ENCODE results near the gene RHOJ.

RHOJ gene

DNA sequence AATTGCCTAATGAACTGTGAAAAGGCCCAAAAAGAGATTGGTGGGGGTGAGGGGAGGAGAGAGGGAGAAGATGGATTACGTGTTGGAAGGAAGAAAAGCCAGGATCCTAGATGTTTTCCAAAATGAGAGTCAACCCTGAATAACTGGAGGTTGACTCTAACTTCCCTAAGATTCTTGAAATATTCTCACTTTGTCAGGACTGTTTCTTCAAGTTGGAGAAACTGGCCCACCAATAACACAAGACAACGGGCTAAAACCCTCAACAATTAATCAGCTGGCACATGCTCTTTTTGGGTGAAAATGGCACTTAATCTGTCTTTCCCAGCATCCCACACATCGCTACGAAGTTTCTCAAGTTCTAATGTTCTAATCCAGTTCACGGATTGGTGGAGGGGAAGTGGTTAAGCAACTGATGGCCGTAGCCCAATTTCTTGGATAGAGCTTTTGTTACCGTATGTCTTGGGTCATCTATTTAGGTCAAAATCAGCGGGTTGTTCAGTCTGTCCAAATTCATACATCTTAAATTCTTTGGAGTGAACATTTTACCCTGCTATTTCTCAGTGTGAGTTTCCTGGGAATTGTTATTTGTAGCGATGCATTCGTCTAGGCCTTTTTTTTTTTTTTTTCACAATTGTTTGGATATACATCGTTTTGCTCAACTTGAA, 65.5 kb downstream of the RHOJ start:
- H3K4me3 ChIP-seq (IDR thresholded peaks at IDR 0.05; ENCODE audit: insufficient read depth, low read depth, low read length), result no peak overlapping the region
- H3K4me2 ChIP-seq, result no peak overlapping the region
- H3K36me3 ChIP-seq (ENCODE audit: insufficient read depth), result no peaks in the 10 kb centered on the region
- no peak overlapping the region for H3K9ac ChIP-seq
- no peaks in the 10 kb centered on the region for H3K79me2 ChIP-seq (ENCODE audit: insufficient read depth, low read depth)
- H3K27me3 ChIP-seq (ENCODE audit: insufficient read depth, low read depth), result no peaks in the 10 kb centered on the region
- TF ChIP-seq, protein P1, sequence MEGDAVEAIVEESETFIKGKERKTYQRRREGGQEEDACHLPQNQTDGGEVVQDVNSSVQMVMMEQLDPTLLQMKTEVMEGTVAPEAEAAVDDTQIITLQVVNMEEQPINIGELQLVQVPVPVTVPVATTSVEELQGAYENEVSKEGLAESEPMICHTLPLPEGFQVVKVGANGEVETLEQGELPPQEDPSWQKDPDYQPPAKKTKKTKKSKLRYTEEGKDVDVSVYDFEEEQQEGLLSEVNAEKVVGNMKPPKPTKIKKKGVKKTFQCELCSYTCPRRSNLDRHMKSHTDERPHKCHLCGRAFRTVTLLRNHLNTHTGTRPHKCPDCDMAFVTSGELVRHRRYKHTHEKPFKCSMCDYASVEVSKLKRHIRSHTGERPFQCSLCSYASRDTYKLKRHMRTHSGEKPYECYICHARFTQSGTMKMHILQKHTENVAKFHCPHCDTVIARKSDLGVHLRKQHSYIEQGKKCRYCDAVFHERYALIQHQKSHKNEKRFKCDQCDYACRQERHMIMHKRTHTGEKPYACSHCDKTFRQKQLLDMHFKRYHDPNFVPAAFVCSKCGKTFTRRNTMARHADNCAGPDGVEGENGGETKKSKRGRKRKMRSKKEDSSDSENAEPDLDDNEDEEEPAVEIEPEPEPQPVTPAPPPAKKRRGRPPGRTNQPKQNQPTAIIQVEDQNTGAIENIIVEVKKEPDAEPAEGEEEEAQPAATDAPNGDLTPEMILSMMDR (conservative IDR thresholded peaks at IDR 0.05; ENCODE audit: low read depth, low read length), result no peak
- no peaks in the 10 kb centered on the region for H3K4me1 ChIP-seq (ENCODE audit: low read depth, poor library complexity, severe bottlenecking)
- no peak overlapping the region for H3K27ac ChIP-seq
- no peaks in the 10 kb centered on the region for H4K20me1 ChIP-seq (ENCODE audit: insufficient read depth)
- no peak overlapping the region for H2AFZ ChIP-seq (ENCODE audit: low read depth)

DNA sequence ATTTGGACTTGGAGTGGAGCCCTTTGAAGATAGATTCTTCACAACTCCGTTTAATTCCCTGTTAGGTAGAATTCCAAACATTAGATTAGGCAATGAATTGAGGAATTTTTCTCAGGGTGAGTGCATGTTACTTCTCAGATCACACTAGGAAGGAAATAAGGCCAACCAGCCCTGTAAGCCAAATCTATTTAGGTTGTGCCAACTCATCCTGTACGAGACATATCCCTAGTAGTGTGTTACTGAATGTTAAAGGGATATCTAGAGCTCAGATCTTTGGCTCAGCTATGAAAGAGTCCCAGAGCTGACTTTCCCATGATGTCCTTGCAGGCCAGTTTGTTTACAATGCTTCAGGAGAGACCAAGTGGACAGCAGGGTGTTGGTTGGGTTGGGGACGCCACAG, 68.9 kb downstream of the RHOJ start:
- Histone ChIP-seq H3K4me3 (IDR thresholded peaks at IDR 0.05; ENCODE audit: insufficient read depth, low read depth, low read length) (no peak overlapping the region), H3K36me3 (ENCODE audit: insufficient read depth) (no peaks in the 10 kb centered on the region), H4K20me1 (ENCODE audit: insufficient read depth) (no peaks in the 10 kb centered on the region), H3K4me2 (no peak overlapping the region), H3K4me1 (ENCODE audit: low read depth, poor library complexity, severe bottlenecking) (no peaks in the 10 kb centered on the region), H3K27me3 (ENCODE audit: insufficient read depth, low read depth) (no peaks in the 10 kb centered on the region), H3K9ac (no peak overlapping the region), H3K79me2 (ENCODE audit: insufficient read depth, low read depth) (no peaks in the 10 kb centered on the region), H3K27ac (no peak overlapping the region), H2AFZ (ENCODE audit: low read depth) (no peak overlapping the region)
- TF ChIP-seq, protein P1 (conservative IDR thresholded peaks at IDR 0.05; ENCODE audit: low read depth, low read length), result no peak

DNA sequence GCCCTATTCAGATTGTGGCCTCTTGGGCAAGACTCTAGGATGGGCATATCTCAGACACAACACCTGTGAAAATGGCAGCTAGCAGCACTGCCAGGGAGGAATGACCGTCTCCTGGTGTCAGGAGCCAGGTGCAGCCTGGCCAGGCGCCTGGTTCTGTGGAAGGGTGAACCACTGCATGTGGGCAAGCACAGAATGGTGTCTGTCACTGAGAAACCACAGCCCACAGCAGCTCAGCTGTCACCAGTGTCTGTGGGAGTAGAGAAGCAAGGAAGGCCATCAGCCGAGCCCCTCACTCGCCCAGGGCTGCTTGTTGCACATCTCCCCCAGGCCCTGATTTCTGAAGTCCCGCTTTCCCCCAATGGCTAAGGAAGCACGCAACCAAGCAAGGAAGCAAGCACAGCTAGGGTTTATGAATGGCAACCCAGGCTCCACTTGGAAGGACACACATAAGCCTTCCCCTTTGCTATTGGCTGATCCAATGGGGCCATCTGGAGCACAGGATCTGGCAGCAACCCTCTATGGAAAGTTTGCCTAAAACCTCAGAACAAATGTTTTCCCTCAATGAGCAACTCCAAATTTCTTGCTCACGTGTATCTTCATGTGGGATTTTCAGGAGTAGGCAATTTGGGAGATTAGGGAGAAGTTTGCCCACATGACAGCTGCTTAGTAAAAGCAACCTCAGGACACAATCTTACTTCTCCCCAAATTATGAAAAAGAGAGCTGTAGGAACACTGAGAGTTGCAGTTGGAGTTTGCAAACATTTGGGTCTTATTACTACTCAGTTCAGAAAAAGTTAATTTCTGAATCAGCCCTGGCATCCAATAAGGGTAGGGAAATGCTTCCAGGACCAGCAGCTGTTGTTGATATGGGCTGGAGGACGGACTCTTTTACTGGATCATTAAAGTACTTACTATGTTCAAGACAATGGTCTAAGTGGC, 69.7 kb downstream of the RHOJ start:
- no peak overlapping the region for H3K9ac ChIP-seq
- no peak overlapping the region for H3K4me2 ChIP-seq
- no peak overlapping the region for H2AFZ ChIP-seq (ENCODE audit: low read depth)
- no peaks in the 10 kb centered on the region for H3K27me3 ChIP-seq (ENCODE audit: insufficient read depth, low read depth)
- H3K27ac ChIP-seq, result no peak overlapping the region
- H3K4me3 ChIP-seq (IDR thresholded peaks at IDR 0.05; ENCODE audit: insufficient read depth, low read depth, low read length), result no peak overlapping the region
- H4K20me1 ChIP-seq (ENCODE audit: insufficient read depth), result no peaks in the 10 kb centered on the region
- no peaks in the 10 kb centered on the region for H3K4me1 ChIP-seq (ENCODE audit: low read depth, poor library complexity, severe bottlenecking)
- TF ChIP-seq, protein P1 (conservative IDR thresholded peaks at IDR 0.05; ENCODE audit: low read depth, low read length), result no peak
- no peaks in the 10 kb centered on the region for H3K79me2 ChIP-seq (ENCODE audit: insufficient read depth, low read depth)
- H3K36me3 ChIP-seq (ENCODE audit: insufficient read depth), result no peaks in the 10 kb centered on the region

GRCh38 chr14:63275611-63276010, 71.4 kb downstream of the RHOJ start:
- H3K36me3 ChIP-seq (ENCODE audit: insufficient read depth), result no peaks in the 10 kb centered on the region
- no peak overlapping the region for H3K9ac ChIP-seq
- TF ChIP-seq, protein P1 (conservative IDR thresholded peaks at IDR 0.05; ENCODE audit: low read depth, low read length), result no peak
- no peak overlapping the region for H2AFZ ChIP-seq (ENCODE audit: low read depth)
- no peaks in the 10 kb centered on the region for H3K79me2 ChIP-seq (ENCODE audit: insufficient read depth, low read depth)
- H3K4me3 ChIP-seq (IDR thresholded peaks at IDR 0.05; ENCODE audit: insufficient read depth, low read depth, low read length), result no peak overlapping the region
- H3K4me2 ChIP-seq, result no peak overlapping the region
- no peaks in the 10 kb centered on the region for H3K4me1 ChIP-seq (ENCODE audit: low read depth, poor library complexity, severe bottlenecking)
- H3K27ac ChIP-seq, result no peak overlapping the region
- no peaks in the 10 kb centered on the region for H3K27me3 ChIP-seq (ENCODE audit: insufficient read depth, low read depth)
- no peaks in the 10 kb centered on the region for H4K20me1 ChIP-seq (ENCODE audit: insufficient read depth)

All from KMS-11 (cell line).